K562 (cell line): ENCODE data around the gene PRMT7. TPM values are rescaled to one million over a fixed set of nuclear protein-coding genes. Genes with fewer than 3 reads are reported as not detected.

Experiments used
- EGR1 ChIP-seq: fragments of 450-650 bp; conservative IDR thresholded peaks from 2 replicates; pipeline ENCODE4 v1.6.1; 2017; ENCODE audit warnings: mild to moderate bottlenecking
- ELK3 ChIP-seq: fragments of 450-650 bp; formaldehyde crosslinking; IDR thresholded peaks from 2 replicates; pipeline ENCODE4 v1.4.0; 2020; ENCODE audit warnings: mild to moderate bottlenecking
- GMEB1 ChIP-seq: fragments of 250-450 bp; sonication (Bioruptor Pico); IDR thresholded peaks from 2 replicates; pipeline ENCODE4 v1.4.0; 2020; ENCODE audit warnings: mild to moderate bottlenecking
- NR2C2 ChIP-seq, 2 experiments: fragments of 200-800 bp in 1 of 2; sonication (Bioruptor generic) in 1 of 2; sonication (generic) in 1 of 2; formaldehyde crosslinking in 1 of 2; IDR thresholded peaks; 2 replicates each; pipeline versions ENCODE4 v1.6.1 to v1.8.0; 2016 to 2022; ENCODE audit warnings: mild to moderate bottlenecking in 1 of 2, missing compliant biosample characterization in 1 of 2, missing genetic modification characterization in 1 of 2, missing genetic modification reagents in 1 of 2
- SMARCC2 ChIP-seq: fragments of 450-650 bp; IDR thresholded peaks from 2 replicates; pipeline ENCODE4 v1.6.1; 2017; ENCODE audit warnings: antibody characterized with exemption, moderate library complexity, mild to moderate bottlenecking, low read depth
- TEAD1 ChIP-seq, 2 experiments: fragments of 450-650 bp in 1 of 2; sonication (generic) in 1 of 2; formaldehyde crosslinking; IDR thresholded peaks; 2 replicates each; pipeline versions ENCODE4 v1.4.0 to v1.8.0; 2020 to 2022; ENCODE audit warnings: mild to moderate bottlenecking in 2 of 2, missing genetic modification reagents in 1 of 2
- TEAD4 ChIP-seq, 2 experiments: sonication (generic) in 1 of 2; formaldehyde crosslinking in 1 of 2; IDR thresholded peaks; 2 replicates each; pipeline versions ENCODE4 v1.6.1 to v1.8.0; 2012 to 2022; ENCODE audit warnings: borderline replicate concordance in 1 of 2, inconsistent platforms in 1 of 2, low read length in 1 of 2, mild to moderate bottlenecking in 1 of 2, missing genetic modification reagents in 1 of 2
- ZBTB33 ChIP-seq: sonication (generic); formaldehyde crosslinking; IDR thresholded peaks from 2 replicates; pipeline ENCODE4 v1.8.1; 2023; ENCODE audit warnings: mild to moderate bottlenecking, missing genetic modification reagents
- polyA plus RNA-seq, 8 experiments: library from polyadenylated mRNA; depleted of rRNA in 4 of 8; stranded (reverse) in 5 of 8; unstranded in 3 of 8; fragments of >200 nt; fragmentation: Nextera tagmentation in 2 of 8; fragmentation: Illumina TruSeq in 1 of 8; extraction: Ambion mirVana in 2 of 8; extraction: Trizol in 1 of 8; gene quantifications; 2 replicates each; pipeline versions ENCODE4 v1.2.1 to v1.2.3, GENCODE V29; 2011 to 2014; ENCODE audit warnings: inconsistent platforms in 1 of 8, missing spikeins in 1 of 8
- total RNA-seq, 7 experiments: library from RNA; depleted of rRNA in 6 of 7; stranded (reverse); fragments of >200 nt in 6 of 7; fragmentation: Illumina TruSeq in 2 of 7; extraction: Trizol in 2 of 7; gene quantifications; 2 replicates each; pipeline versions ENCODE4 v1.2.1 to v1.2.3, GENCODE V29; 2011 to 2021; ENCODE audit warnings: low replicate concordance in 1 of 7

PRMT7 gene
- total and polyA plus RNA-seq, 9 of the 15 experiments (the other 6 are each of a cell fraction or from before 2014, with no cell fraction given), result 6.4 to 88.8 (median 73.1) TPM

- no peak for TF ChIP-seq ZBTB33
- no peak for TF ChIP-seq TEAD1 (CRISPR knock-in tag; IDR thresholded peaks at IDR 0.05)
- TF ChIP-seq SMARCC2, result no peak
- no peak for TF ChIP-seq TEAD4 (IDR thresholded peaks at IDR 0.05; ENCODE audit: low read length)
- no peak for TF ChIP-seq TEAD4 (CRISPR knock-in tag; IDR thresholded peaks at IDR 0.05; ENCODE audit: borderline replicate concordance)
- TF ChIP-seq ELK3 (CRISPR knock-in tag), result no peak
- TF ChIP-seq NR2C2 (CRISPR knock-in tag; IDR thresholded peaks at IDR 0.05), result no peak
- no peak for TF ChIP-seq NR2C2 (tag; IDR thresholded peaks at IDR 0.05)
- TF ChIP-seq EGR1, result no peak
- no peak for TF ChIP-seq GMEB1 (CRISPR knock-in tag)
- TF ChIP-seq, all 486 proteins: peak for 0
Observed at GRCh38 chr16:68351463-68351862, 40.6 kb downstream of the PRMT7 start (continued).
